HG02852 (cell line): ENCODE data around the gene DDX51.

Experiments
- ATAC-seq: cut with Tn5 transposase; IDR thresholded peaks from one replicate; pipeline ENCODE4 v1.9.1; 2021; ENCODE audit warnings: mild to moderate bottlenecking, moderate library complexity; ENCODE audit not compliant: unreplicated experiment

DDX51 gene

GRCh38 chr12:132179431-132180362, 35.6 kb upstream of the DDX51 start:
- ATAC-seq: no peak

- ATAC-seq: no peak
These were observed 34.8 kb upstream of the DDX51 start for GRCh38 chr12:132178801-132179401.

GRCh38 chr12:132178316-132178715, 34.2 kb upstream of the DDX51 start:
- ATAC-seq: no peak

- no peak for ATAC-seq
These were observed 32.9 kb upstream of the DDX51 start for GRCh38 chr12:132176920-132177551.

- ATAC-seq: no peak
These were observed 32.3 kb upstream of the DDX51 start for GRCh38 chr12:132176385-132176919.

GRCh38 chr12:132175496-132176384, 31.6 kb upstream of the DDX51 start:
- no peak for ATAC-seq

- no peak for ATAC-seq
These were observed 30.8 kb upstream of the DDX51 start for GRCh38 chr12:132174839-132175490.

GRCh38 chr12:132174015-132174838, 30.1 kb upstream of the DDX51 start:
- ATAC-seq: no peak

- ATAC-seq: no peak
These were observed 29.3 kb upstream of the DDX51 start for GRCh38 chr12:132173135-132174014.

- no peak for ATAC-seq
These were observed 28.5 kb upstream of the DDX51 start for GRCh38 chr12:132172619-132173018.

- ATAC-seq: no peak
These were observed 27.9 kb upstream of the DDX51 start for GRCh38 chr12:132171968-132172521.

GRCh38 chr12:132171293-132171967, 27.3 kb upstream of the DDX51 start:
- ATAC-seq: no peak

- ATAC-seq: no peak
These were observed 26.6 kb upstream of the DDX51 start for GRCh38 chr12:132170637-132171292.

- no peak for ATAC-seq
These were observed 26.0 kb upstream of the DDX51 start for GRCh38 chr12:132170094-132170636.

- no peak for ATAC-seq
These were observed 25.3 kb upstream of the DDX51 start for GRCh38 chr12:132169376-132169775.

- no peak for ATAC-seq
These were observed 24.4 kb upstream of the DDX51 start for GRCh38 chr12:132168311-132169031.
